Ishikawa (cell line): ENCODE results near the gene RRH.

Experiments used
- CEBPB ChIP-seq: IDR thresholded peaks from 2 replicates; pipeline ENCODE4 v1.6.1; 2012
- CREB1 ChIP-seq: IDR thresholded peaks from 2 replicates; pipeline ENCODE4 v1.6.1; 2012; ENCODE audit warnings: low read depth
- EGR1 ChIP-seq: IDR thresholded peaks from 2 replicates; pipeline ENCODE4 v1.6.1; 2012
- EP300 ChIP-seq: IDR thresholded peaks from 2 replicates; pipeline ENCODE4 v1.6.1; 2012; ENCODE audit warnings: borderline replicate concordance
- MAX ChIP-seq: IDR thresholded peaks from 2 replicates; pipeline ENCODE4 v1.6.1; 2012
- NFIC ChIP-seq: IDR thresholded peaks from 2 replicates; pipeline ENCODE4 v1.6.1; 2012
- RAD21 ChIP-seq: IDR thresholded peaks from 2 replicates; pipeline ENCODE4 v1.6.1; 2012; ENCODE audit warnings: low read depth
- REST ChIP-seq: IDR thresholded peaks from 2 replicates; pipeline ENCODE4 v1.6.1; 2012; ENCODE audit warnings: low read depth, mild to moderate bottlenecking
- TAF1 ChIP-seq: IDR thresholded peaks from 2 replicates; pipeline ENCODE4 v1.6.1; 2012; ENCODE audit warnings: low read depth, mild to moderate bottlenecking
- TCF12 ChIP-seq: IDR thresholded peaks from 2 replicates; pipeline ENCODE4 v1.6.1; 2012; ENCODE audit warnings: low read depth
- YY1 ChIP-seq: IDR thresholded peaks from 2 replicates; pipeline ENCODE4 v1.6.1; 2012; ENCODE audit warnings: low read depth
- ZBTB7A ChIP-seq: IDR thresholded peaks from 2 replicates; pipeline ENCODE4 v1.6.1; 2012; ENCODE audit warnings: low read depth
- TF ChIP-seq, protein P1 (sequence below): IDR thresholded peaks from 2 replicates; pipeline ENCODE4 v1.6.1; 2012

DNA sequence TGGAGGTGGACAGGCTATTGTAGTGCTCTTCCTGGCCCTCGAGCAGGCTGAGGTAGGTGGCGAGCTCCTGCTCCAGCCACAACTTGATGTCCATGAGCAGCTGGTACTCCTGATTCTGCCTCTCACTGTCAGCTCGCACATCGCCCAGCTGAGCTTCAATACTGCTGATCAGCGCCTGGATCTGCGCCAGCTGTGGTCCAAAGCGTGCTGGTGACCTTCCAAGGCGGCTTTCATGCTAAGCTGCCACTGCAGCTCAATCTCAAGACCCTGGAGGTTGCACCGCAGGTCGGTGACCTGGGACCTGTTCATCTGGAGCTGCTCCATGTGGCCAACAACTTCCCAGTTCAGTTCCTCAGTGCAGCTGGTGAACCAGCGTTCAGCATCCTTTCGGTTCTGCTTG is 51.3 kb downstream of the RRH start:
- TF ChIP-seq TCF12 (no peak), CREB1 (no peak), CEBPB (no peak), MAX (no peak), YY1 (no peak), EP300 (no peak), EGR1 (no peak), TAF1 (no peak), RAD21 (no peak), NFIC (no peak), ZBTB7A (no peak), REST (no peak)
- TF ChIP-seq, protein P1, sequence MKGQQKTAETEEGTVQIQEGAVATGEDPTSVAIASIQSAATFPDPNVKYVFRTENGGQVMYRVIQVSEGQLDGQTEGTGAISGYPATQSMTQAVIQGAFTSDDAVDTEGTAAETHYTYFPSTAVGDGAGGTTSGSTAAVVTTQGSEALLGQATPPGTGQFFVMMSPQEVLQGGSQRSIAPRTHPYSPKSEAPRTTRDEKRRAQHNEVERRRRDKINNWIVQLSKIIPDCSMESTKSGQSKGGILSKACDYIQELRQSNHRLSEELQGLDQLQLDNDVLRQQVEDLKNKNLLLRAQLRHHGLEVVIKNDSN, result no peak
